PFSK-1 (cell line): Measurements from ENCODE around the gene RBM47.

Source experiments
- FOXP2 ChIP-seq: optimal IDR thresholded peaks from 2 replicates; pipeline ENCODE3; 2011; ENCODE audit warnings: borderline replicate concordance, control low read depth, inconsistent platforms; ENCODE audit not compliant: insufficient read depth; ENCODE audit errors: extremely low read length, extremely low read depth
- SIN3A ChIP-seq: IDR thresholded peaks from 2 replicates; pipeline ENCODE4 v1.6.1; 2012; ENCODE audit warnings: mild to moderate bottlenecking, low read length, moderate library complexity, borderline replicate concordance; ENCODE audit not compliant: insufficient read depth
- TAF1 ChIP-seq: IDR thresholded peaks from 2 replicates; pipeline ENCODE4 v1.6.1; 2012; ENCODE audit warnings: low read length, control low read depth, borderline replicate concordance; ENCODE audit not compliant: insufficient read depth

GRCh38 chr4:40669504-40669903, 39.8 kb upstream of the RBM47 start:
- TF ChIP-seq SIN3A (no peak), FOXP2 (no peak), TAF1 (no peak)
